GM18867 (cell line): ENCODE results near the gene CBLN1.
A peak's percentile ranks its signal among the peaks of the same experiment; 100 is the strongest.

ENCODE experiments used
- ATAC-seq: cut with Tn5 transposase; IDR thresholded peaks from one replicate; pipeline ENCODE4 v1.9.1; 2021; ENCODE audit warnings: mild to moderate bottlenecking, moderate library complexity; ENCODE audit not compliant: unreplicated experiment

The CBLN1 gene

DNA sequence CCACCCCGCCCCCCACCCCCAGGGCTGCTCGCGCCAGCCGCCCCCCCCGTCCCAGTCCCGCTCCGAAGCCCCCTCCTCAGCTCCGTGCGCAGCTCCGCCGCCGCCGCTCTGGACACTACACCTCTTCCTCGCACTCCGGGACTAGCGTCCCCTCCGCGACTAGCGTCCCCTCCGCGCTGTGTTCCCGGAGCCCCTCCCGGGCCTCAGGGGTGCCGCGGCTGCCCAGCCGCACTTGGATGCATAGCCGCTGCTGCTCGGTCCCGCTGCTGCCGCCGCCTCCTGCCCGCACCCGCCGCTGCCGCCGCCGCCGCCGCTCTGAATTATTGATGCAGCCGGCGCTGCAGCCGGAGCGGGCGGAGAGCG is at the start of gene CBLN1:
TSS of gene CBLN1 (minus strand) at position 359 of the 363 bp plus-strand sequence. CDS start 373 bp downstream, outside the sequence.
- ATAC-seq: peak; percentile 1

DNA sequence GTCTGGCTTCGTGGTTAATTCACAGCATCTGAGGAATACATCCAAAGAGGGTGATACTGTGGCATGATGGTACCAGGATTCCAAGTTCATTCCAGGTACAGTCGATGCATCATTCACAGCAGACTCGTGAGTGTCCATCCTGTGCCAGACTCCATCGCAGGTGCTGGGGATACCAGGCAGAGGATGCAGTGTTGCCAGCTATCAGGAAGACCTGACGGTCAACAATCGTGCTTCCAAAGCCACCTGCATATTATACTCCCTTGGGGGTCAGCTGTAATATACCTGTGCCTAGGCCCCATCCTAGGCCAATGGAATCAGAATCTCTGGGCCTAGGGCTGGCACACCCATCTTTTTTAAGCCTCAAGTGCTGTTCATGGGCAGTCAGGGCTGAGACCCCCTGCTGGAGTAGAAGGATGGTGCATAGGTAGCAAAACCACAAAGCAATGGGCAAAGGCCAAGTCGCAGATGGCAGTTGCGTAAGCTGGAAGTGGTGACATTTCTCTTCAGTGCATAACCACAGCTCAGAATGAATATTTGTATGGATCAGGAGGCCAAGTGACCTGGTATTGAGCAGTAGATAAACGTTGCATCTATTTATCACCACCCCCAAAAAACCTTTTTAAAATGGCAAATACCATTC is 49.0 kb upstream of the CBLN1 start:
- ATAC-seq: no peak

DNA sequence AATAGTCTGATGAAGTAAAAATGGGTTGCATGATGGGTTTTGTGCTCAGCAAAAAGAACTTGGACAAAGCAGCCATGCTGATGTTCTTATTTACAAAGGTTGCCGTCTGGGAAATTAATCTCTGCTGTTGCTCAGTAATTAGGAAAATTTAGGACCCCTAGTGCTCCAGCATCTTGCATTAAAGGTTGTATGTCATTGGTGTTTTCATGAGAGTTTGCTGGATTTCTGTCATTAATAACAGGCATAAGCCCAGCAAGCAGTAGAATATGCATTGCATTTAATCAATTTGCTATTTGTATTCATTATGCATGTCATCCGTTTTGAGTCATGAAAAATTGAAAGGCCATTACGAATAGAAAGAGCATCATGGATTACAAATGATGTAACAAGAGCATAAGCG is 46.7 kb upstream of the CBLN1 start:
- ATAC-seq: no peak

DNA sequence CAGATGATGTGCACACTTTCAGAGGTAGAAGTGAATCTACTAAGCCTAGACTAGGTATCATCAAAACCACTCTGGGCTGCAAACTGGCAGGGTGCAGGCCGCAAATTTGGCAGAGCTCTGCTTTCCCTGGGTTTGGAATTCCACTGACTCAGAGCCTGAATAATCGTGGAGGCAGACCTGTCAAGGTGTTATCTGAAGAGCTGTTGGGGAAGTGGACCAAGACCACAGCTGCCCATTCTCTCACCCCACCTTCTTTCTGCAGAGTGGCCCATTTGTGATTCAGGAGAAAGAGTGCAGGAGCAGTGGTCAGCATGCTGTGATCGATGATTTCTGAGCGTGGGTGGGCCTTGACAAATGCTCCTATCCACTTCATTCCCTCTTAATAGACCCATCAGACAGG is 45.8 kb upstream of the CBLN1 start:
- ATAC-seq: no peak

DNA sequence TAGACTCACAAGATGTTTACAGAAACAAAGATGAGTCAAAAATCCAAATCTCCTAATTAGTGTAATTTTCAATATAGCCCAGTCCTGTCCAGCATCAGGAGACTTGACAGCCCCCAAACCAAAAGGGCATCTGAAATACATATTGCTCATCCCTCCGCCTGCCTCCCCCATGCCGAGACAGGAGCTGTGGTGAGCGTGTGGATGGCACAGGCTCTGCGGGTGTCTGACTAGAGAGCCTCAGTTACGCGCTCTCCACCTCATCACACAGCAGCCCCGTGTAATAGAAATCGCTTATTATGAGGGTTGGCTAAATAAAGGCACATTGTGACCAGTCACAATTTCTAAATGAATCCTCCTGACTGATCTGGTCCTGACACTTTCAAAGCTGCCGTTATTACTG is 43.1 kb upstream of the CBLN1 start:
- ATAC-seq: no peak

DNA sequence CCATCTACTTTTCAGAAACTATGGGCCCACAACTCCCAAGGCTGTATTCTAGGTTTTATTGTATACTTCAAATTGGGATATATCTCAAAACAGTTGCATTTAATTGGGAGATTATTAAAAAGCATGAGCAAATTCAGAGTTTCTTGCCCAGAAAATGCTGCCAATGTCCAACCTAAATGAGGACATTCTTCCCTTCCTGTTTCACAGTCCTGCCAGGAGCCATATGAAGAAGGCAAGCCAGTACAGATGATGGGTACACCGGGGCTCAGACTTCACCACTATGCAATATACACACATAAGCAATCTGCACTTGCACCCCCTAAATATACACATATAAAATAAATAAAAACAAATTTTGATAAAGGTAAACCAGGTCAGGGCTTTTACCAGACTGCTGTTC is 34.0 kb upstream of the CBLN1 start:
- no peak for ATAC-seq

DNA sequence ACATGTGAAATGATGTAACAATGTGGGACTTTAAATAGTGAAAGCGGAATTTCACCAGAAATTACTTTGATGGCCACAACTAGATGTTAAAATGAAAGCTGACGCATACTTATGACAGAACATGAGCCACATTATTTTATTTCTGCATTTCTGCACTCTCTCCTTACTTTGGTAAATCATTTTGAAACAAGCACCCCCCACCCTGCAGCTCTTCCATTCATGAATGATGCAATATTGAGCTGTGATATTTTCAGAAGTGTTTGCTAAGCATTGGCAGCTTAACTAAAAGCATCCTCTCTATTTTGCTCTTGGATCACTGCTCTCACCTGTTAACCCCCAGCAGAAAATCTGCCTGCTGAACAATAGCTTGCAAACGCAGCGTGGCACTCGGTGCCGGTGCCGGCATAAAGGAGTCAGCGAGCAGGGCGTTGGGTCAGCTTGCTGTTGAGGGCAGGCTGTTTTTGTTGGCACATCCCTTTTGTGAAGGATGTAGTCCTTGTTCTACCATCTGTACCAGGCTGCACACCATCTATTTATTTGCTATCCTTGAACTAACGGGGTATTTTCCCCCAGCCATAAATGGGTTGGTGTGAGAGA is 30.8 kb upstream of the CBLN1 start:
- no peak for ATAC-seq

DNA sequence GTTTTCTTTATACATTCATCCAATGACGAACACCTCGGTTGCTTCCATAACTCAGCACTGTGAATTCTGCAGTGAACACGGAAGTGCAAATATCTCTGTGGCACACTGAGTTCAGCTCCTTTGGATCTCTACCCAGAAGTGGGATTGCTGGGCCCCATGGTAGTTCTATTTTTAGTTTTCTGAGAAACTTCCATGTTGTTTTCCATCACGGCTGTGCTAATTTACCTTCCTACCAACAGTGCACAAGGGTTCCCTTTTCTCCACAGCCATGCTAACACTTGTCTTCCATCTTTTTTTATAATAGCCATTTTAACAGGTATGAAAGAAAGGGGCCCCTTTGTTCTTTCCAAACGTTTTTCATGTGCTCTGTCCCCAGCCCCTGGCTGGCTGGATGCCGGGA is 30.2 kb upstream of the CBLN1 start:
- ATAC-seq: no peak

DNA sequence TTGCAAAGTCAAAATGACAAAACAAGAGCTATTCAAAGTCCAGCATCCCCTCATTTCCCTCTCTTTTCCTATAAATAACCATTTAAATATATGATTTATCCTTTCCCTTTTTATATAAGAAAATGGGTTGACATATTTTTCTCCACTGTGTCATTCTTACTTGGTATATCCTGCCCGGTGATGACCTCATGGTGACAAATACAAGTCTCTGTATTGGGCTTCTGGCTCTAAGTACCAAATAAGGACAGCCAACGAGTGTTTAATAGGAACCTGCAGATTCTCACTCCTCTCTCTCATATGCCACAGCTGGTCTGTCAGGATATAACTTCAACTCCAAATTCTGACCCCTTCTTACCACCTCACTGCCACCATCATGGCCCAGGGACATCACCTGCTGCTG is 25.5 kb upstream of the CBLN1 start:
- ATAC-seq: no peak

DNA sequence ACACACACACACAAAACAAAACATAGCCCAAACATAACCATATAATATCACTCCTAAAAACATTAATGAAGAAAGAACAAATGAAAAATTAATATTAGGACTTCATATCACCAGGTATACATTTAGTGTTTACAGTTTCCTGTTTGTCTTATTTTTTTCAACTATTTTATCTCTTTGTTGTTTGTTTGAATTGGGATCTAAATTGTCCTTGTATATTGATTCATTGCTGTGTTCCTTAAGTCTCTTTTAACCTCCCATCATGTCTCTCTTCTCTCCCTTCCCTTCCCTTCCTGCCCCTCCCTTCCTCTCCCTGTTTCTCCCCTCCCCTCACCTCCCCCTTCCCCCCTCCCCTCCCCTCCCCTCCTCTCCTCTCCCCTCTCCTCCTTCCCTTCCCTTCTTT is 23.8 kb upstream of the CBLN1 start:
- ATAC-seq: no peak

DNA sequence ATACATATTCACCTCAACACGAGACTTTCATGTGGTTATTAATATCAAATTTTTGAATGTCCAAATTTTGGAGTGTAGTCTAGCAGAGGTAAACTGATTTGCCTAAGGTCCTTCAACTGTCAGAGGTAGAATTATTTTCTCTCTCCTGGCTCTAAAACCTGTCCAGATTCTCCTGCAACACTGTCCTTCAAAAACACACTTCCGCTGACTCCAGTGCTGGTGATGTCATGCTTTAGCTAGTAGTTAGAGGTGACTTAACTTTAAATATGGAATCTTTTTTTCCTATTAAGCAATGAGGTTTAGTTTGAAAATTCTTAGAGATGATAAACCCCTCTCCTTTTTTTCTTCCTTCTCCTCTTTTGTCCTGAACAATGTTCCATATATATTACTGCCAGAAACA is 10.8 kb upstream of the CBLN1 start:
- ATAC-seq: no peak

DNA sequence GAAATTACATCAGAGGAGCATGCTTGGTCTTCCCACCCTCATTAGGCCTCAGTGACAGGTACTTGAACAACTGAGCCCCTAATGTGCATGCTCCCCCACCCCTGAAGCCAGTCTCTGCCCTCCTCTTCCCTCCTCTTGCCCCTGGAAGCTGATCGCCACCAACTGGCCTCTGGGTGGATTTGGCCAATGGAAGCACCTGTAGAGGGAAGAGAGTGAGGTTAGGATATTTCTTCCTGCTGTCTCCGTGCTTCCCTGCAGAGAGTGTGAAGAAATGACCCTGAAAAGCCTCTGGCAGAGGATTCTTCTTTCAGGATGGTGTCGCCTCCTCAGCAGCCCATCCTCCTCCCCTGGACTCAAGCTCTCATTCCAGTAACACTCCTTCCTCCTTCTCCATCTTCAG is 5.9 kb upstream of the CBLN1 start:
- no peak for ATAC-seq

DNA sequence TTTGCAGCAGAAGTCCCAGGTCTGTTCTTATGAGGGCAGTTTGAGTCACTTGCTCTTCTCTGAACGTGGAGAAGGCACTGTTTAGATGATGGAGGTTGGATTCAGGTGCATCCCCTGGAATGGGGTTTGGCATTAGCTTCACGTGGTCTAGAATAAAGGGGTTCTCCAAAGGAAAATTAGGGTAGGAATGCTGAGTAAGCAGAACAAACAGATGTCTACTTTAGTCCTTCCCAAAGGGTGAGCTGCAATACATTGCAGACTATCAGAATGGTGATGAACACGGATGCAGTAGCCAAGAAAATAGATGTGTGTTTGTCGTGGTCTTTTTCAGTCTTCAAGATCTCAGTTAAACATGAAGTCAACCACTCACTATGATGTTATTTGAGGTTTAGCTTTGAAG is 3.3 kb upstream of the CBLN1 start:
- ATAC-seq: no peak

DNA sequence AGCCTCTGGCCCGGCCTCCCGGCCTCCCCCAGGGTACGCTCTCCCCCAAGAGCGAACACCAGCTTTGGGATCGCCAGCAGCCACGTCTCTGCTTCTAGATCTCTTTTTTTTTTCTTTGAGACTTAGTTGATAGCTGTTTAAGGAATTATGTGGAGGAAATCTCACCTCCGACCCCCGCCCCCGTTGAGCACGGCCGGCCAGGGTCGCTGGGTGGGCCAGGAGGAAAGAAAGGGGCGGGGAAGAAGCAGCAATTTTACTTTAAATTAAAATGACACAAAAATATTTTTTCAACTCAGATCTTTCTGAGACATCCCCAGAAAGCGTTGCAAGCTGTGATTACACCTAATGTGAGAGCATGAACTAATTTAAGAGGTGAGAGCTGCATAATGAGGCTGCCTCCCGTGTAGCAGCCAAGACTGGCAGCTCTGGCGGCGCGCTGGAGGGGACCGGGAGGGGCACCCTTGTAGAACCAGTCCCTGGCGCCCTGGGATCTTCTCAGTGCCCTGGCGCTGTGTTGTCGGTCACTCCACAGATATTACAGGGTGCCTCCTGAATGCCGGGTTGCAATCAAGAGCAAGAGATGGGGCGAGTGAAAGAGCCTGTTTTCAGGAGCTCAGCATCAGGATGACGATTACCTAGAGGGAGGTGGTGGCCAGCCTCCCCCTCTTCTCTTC is 1.9 kb upstream of the CBLN1 start:
- no peak for ATAC-seq

DNA sequence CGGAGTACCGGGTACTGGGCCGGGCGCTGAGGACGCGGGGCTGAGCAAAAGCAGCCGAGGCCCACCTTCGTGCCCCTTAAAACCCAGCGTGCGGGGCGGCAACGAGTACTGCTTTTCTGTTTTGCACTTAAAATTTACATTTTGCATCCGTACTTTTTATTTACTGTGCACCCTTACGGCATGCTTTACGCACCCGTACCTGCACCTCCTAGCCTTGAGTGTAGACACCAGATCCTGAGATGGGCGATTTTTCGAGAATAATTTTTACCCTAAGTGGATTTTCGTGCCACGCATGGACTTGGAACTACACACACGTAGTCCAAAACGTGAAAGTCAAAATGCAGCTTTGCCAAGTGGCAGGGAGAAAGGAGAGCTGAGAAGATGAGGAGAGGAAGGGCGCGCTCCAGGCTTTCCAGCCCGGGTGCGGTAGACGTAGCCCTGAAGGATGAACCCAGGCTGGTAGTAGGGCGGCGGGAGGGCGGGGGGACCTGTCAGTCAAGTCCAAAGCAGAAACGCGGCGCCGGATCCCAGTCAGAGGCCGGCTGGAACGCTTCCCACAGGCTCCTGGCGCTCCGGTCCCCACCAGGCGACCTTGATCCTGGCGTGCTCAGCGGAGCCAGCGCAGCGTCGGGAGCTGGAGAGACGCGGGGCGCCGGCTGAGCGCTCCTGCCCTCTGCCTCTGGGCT is 1.2 kb upstream of the CBLN1 start:
- no peak for ATAC-seq

DNA sequence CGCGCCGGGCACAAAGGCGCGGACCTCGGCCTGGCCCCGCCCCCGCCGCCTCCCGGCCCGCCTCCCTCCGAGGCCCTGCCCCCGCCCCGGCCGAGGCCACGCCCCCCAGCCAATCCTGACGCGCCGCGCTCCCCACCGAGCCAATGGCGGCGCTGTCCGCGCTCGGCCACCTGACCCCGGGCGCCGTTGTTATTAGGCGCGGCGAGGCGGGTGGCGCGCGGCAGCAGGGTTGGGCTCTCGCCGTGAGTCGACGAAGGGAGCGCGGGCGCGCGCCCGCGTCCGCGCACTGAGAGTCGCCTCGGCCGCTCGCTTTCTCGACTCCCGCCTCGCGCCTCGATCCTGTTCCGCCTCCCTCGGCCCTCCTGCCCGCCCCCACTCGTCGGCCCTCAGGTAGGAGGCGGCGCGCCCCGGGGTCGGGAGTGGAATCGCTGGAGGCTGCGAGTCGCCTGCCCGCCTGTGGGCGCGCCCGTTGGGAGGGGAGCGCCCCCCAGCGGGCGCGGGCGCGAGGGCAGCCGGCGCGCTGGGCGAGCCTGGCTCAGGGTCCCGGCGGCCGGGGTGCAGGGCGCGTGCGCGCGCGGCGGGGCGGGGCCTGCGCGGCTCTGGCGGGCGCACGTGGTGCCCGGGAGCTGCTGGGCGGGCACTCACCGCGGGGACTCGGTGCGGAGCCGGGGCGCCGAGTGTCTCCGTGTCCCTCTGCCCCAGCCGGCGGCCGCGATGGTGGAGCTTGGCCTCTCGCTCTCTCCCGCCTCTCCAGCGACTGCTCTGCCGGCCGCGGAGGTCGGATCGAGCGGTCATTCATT is 405 bp upstream of the CBLN1 start:
- peak; percentile 88 for ATAC-seq

DNA sequence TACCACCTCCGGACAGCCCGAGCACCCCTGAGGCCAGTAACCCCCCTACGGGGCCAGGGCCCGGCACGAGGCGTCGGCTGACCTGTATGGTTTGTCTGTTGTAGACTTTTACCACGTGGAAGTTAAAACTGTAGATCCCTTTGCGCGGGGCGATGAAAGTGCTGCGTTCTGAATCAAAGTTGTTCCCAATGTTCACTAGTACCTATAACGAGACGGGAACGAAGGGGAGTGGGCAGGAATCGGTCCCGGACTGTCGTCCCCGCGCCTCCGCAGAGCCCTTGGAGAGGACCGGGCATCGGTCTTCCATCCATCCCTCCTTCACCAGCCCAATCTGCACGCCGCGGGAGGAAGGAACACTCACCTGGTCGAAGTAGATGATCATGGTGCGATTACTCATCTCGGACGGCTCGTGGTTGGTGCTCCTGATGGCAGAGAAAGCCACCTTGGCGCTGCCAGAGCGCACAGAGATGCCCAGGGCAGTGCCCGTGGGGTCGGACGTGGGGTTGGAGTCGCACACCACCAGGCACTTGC is 732 bp downstream of the CBLN1 start:
- no peak for ATAC-seq

DNA sequence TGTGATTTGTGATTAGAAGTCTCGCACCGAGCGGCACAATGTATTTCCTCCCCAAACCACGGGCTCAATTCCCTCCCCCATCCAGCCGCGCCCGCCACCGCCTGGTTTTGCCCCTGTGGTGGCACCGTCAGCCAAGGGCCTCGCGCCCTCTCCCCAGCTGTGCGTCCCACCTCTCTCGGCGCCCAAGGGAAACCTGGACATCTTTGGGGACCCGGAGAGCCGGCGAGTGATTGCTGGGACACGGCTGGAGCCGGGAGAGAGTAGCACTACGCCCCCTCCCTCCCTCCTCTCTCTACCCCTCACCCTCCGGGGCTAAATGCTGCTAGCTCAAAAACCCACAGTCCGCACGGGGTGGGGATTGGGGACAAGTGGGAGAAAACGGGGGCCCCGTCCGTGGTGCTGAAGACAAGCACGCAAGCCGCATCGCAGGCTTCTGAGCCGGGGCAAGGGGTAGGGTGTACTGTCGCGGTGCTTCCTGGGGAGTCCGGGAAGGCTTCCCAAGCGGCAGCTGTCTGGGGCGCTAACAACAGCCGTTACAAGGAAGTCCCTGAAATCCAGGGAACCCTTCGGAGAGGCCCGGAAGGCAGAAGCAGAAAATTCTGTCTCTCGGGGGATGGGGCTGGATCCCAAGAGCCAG is 1.4 kb downstream of the CBLN1 start:
- ATAC-seq: no peak

DNA sequence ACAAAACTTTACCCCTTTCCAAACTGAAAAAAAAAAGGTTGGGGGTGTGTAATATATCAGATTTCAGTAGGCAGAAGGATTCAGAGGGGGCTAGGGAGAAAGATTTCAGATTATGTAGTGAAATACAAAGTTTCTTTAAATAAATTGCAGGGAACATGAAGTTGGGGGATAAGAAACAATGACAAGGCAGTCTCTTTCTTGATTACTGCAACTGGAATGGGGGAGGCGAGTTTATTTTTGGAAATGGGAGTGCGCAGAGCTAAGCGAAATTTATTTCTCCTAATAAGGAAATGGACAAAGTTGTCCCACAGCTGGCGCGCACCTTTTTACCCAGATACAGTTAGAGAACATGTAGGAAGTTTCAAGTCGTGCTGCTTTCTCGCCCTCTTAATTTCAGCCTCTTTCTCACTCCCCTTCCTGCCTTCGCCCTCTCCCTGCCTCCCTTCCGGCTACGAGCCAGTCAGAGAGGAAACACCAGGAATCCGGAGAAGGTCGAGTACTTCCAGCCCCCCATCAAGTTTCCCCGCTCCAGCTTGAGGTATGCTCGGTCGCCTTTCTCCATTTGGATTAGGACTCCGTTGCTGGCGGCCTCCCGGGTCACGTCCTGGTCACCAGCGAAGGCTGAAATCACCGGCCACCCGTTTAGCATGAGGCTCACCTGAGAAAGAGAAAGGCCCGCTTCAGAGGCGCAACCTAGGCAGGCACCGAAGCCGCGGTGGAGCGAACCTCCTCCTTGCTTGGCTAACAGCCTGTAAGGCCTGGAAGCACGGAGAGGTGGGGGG is 2.5 kb downstream of the CBLN1 start:
- no peak for ATAC-seq

DNA sequence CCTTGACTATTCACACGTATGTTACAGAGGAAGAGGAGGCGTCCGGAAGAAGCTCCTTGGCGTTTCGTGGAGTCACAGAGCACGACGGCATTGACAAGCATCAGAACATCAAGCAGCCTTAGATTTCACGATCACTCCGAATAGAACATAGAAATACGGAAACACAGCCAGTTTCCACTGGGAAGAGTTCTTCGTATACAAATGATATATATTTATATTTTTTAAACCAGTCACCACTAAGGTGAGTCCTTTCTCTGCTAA is 3.1 kb downstream of the CBLN1 start:
- no peak for ATAC-seq
